ENCODE results near the gene PARP16. TPM values are rescaled to one million over a fixed set of nuclear protein-coding genes. Genes with fewer than 3 reads are reported as not detected.
A peak's percentile ranks its signal among the peaks of the same experiment; 100 is the strongest.

PARP16 gene
- polyA plus RNA-seq, 1 donor, result 11.9 TPM

- no peak for DNase-seq
Observed at GRCh38 chr15:65311760-65312159, 25.1 kb upstream of the PARP16 start.

- DNase-seq, result no peak
Observed at GRCh38 chr15:65310431-65311137, 23.9 kb upstream of the PARP16 start.

GRCh38 chr15:65309882-65310418 lies 23.3 kb upstream of the PARP16 start:
- no peak for DNase-seq

- DNase-seq, result no peak
Observed at GRCh38 chr15:65307978-65308377, 21.3 kb upstream of the PARP16 start.

- no peak for DNase-seq
Observed at GRCh38 chr15:65306551-65306950, 19.9 kb upstream of the PARP16 start.

GRCh38 chr15:65305776-65306175 lies 19.1 kb upstream of the PARP16 start:
- DNase-seq, result no peak

DNA sequence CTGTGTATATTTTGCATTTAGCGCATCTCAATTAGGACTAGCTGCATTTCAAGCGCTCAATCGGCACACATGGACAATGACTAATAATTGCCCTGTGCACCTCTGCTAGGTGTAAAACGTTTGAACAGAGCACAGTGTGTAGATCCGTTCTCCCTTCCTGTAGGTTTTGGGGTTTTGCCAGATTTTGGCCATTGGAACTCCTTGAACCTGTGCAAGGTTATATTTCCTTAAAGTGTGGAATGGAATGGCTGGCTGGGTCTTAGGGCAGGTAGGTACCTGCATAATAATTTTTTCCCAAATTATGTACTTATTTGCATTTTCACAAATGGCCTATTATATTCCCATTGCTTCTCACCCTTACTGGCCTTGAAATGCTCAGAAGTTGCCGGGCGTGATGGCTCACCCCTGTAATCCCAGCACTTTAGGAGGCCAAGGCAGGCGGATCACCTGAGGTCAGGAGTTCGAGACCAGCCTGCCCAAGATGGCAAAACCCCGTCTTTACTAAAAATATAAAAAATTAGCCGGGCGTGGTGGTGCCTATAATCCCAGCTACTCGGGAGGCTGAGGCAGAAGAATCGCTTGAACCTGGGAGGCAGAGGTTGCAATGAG lies 18.6 kb upstream of the PARP16 start:
- DNase-seq, result no peak

GRCh38 chr15:65304381-65305149 lies 17.9 kb upstream of the PARP16 start, which contains the start of gene RNU5B-1:
TSS of gene RNU5B-1 (plus strand) at chr15:65304677.
- DNase-seq, result peak; percentile 88

DNA sequence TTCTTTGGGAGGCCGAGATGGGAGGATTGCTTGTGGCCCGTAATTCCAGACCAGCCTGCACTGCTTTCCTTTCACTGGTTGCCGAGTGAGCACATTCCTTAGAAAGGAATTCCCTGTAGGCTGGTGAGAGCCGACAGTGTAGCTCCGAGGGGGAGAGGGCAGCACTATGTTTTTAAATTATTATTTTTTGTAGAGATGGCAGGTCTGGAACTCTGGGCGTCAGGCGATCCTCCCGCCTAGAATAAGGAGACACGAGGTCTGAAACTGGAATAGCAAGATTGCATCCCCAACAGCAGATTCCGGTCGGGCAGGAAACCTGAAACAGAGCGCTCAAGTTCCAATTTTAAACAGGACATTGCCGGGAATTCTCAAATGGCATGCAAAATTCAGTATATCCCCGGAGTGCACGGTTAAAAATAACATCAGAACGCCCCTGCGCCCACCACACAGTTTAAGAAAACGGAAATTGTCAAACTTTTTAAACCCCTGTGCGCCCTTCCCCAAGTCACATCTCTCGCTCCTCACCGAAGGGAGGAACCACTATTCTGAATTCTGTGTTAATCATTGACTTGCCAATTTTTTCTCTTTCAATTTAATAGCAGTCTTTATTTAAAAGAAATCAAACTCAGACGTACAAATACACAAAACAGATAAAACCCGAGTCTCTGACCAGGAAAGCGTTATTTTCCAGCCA lies 17.2 kb upstream of the PARP16 start:
- DNase-seq, result peak; percentile 72

- no peak for DNase-seq
Observed at GRCh38 chr15:65302061-65302460, 15.4 kb upstream of the PARP16 start.

GRCh38 chr15:65300924-65301441 lies 14.3 kb upstream of the PARP16 start:
- no peak for DNase-seq

DNA sequence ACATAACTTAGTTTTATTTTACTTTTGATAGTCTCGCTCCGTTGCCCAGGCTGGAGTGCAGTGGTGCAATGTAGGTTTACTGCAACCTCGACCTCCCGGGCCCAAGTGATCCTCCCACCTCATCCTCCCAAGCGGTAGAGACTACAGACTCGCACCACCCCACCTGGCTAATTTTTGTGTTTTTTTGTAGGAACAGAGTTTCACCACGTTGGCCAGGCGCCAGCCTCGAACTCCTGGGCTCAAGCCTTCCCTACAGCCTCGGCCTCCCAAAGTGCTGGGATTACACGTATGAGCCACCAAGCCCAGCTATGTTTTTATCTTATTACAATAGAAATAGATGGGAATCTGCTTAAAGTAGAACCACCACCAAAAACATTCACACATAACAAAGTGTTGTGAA lies 12.0 kb upstream of the PARP16 start:
- DNase-seq, result no peak

DNA sequence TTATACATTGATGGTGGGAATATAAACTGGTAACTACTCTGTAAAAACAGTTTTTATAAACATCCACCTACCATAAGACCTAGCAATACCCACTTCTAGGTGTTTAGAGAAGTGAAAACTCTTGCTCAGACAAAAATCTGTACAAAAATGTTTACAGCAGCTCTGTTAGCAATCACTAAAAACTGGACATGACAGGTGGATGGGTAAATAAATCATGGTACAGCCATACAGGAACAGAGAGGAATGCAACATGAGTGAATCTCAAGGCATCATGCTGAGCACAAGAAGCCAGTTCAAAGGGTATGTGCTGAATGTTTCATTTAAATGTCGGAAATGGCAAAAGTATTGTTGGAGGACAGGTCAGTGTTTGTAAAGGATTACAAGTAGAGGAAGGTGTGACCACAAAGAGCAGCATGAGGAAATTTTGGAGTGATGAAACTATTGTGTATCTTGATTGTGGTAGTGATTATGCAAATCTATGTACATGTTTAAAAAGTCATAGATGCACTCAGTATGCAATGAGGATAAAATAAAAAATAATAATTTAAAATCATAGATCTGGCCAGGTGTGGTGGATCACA lies 6.3 kb upstream of the PARP16 start:
- no peak for DNase-seq

- no peak for DNase-seq
Observed at GRCh38 chr15:65290228-65290627, 3.5 kb upstream of the PARP16 start.

DNA sequence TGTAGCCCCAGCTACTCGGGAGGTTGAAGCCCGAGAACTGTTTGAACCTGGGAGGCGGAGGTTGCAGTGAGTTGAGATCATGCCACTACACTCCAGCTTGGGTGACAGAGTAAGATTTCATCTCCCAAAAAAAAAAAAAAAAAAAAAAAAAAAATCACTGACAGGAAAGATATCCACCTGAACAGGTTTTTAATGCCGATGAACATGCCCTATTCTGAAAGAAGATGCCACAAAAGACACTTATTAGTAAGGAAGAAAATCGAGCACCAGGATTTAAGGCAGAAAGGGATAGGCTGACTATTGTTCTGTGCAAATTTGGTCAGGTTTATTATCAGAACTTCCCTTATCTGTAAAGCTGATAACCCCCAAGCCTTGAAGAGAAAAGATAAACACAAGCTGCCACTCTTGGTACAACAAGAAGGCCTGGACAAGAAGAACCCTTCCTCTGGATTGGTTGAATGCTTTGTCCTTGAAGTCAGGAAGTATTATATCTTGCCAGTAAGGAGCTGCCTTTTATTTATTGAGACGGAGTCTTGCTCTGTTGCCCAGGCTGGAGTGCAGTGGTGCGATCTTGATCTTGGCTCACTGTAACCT lies 2.7 kb upstream of the PARP16 start:
- no peak for DNase-seq

DNA sequence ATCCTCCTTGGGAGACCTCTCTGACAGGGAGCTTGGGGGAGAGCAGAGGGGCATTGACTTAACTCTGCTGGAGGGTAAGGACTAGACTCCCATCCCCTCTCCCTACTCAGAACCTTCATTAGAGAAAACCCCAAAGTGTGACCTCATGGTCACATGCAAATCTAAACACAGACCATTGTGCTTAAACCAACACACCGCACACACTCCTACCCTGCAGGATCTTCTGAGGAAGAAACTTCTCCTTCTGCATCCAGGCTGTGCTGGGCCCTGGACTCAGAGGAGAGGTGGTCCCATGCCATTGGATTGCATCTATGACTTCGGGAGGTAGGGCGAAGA lies 805 bp upstream of the PARP16 start:
- DNase-seq, result no peak

GRCh38 chr15:65286069-65286703 lies 497 bp downstream of the PARP16 start:
- peak; percentile 57 for DNase-seq

DNA sequence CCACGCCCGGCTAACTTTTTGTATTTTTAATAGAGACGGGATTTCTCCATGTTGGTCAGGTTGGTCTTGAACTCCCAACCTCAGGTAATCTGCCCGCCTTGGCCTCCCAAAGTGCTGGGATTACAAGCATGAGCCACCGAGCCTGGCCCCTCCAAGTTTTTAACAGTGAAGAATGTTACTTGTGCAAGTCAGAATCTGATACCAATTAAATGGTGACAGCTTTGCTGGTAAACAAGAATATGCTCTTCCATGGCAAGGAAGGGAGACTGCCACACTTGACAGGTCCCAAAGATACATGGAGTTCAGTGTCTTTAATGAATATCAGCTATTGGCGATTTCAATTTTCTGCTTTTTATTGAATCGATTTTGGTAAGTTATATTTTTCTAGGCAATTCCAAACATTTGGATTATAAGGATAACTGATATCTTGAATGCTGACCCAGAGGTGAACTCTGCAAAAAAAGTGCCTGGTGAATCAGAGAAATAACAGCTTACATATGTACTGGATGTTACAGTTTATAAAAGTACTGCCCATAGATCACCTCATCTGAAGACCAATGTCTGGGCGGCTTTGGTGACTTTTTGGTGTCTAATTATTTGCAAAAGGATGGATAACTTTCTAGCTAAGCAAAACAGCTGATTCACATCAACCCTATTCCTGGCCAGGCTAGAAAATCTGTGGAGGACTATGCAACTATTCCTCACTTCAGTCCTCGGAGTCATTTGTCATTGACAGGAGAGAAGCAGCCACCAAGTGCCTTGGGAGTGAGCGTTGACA lies 1.2 kb downstream of the PARP16 start:
- DNase-seq, result no peak

GRCh38 chr15:65278480-65278879 lies 8.2 kb downstream of the PARP16 start:
- no peak for DNase-seq

GRCh38 chr15:65277015-65277414 lies 9.7 kb downstream of the PARP16 start:
- DNase-seq, result no peak

DNA sequence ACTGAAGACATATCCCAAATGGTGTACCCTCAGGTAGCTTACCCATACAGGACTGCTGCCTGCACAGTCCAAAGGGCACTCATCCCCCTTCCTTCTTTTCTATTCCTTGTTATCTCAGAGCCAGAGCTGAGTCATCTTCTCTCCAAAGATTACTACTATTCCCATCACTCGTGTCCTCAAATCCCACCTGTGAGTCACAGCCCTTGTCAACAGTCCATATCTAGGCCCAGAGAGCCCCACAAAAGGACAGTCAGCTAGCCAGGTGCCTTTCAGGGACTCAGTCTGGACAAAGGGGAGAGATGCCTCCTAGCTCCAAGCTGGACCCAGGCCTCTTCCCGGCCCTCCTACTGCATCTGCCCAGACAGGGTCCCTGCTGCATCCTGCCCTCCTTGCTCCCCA lies 11.0 kb downstream of the PARP16 start:
- no peak for DNase-seq

Data from hindlimb muscle (tissue), 1 donor.